Measurements from ENCODE around the gene SLF1. TPM values are rescaled to one million over a fixed set of nuclear protein-coding genes. Genes with fewer than 3 reads are reported as not detected.

SLF1 gene
- total and polyA plus RNA-seq, 2 donors (not counting 1 experiment from before 2014, with no cell fraction given) = 3.5 to 15.2 TPM

DNA sequence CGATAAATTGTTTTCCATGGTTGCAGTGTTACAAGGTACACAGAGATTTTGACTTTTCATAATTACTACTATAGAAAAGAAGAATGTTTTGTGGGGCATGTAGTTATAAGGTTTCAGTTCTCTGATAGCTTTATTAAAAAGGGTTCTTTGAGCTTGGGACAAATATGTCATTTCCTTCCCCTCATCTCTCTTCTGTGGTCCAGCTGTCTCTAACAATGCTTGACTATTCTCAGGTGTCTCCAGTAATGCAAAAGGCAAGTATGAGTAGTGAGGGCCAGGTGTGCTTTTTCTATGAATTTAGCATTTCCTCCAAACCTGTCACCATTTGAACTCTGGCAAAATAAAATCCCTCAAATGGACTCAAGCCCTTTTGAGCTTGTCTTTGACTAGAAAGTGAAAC lies 84.3 kb downstream of the SLF1 start:
- no peak overlapping the region for H2AFZ ChIP-seq (ENCODE audit: insufficient read depth, low read depth, low read length, poor library complexity, severe bottlenecking)
- H3K4me3 ChIP-seq (ENCODE audit: control extremely low read depth in 1 of 5, extremely low read depth in 1 of 5, insufficient read depth in 1 of 5, low read depth in 2 of 5, low read length in 4 of 5) = no peak overlapping the region
- no CpG with 5 or more reads among the region's 1 CpG for WGBS (ENCODE audit: insufficient coverage)
- TF ChIP-seq, protein P1, sequence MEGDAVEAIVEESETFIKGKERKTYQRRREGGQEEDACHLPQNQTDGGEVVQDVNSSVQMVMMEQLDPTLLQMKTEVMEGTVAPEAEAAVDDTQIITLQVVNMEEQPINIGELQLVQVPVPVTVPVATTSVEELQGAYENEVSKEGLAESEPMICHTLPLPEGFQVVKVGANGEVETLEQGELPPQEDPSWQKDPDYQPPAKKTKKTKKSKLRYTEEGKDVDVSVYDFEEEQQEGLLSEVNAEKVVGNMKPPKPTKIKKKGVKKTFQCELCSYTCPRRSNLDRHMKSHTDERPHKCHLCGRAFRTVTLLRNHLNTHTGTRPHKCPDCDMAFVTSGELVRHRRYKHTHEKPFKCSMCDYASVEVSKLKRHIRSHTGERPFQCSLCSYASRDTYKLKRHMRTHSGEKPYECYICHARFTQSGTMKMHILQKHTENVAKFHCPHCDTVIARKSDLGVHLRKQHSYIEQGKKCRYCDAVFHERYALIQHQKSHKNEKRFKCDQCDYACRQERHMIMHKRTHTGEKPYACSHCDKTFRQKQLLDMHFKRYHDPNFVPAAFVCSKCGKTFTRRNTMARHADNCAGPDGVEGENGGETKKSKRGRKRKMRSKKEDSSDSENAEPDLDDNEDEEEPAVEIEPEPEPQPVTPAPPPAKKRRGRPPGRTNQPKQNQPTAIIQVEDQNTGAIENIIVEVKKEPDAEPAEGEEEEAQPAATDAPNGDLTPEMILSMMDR (IDR thresholded peaks at IDR 0.05) = no peak
- TF ChIP-seq EZH2 (IDR thresholded peaks at IDR 0.05; ENCODE audit: borderline replicate concordance, insufficient read depth, low read depth, low read length, poor library complexity, severe bottlenecking) = no peak
- Mint-ChIP-seq H3K4me1 (peaks cover 17% of the 10 kb centered on the region), H3K4me3 (no peak overlapping the region), H3K27ac (peak overlapping the region; percentile 67), H3K27me3 (no peaks in the 10 kb centered on the region), H3K9me3 (ENCODE audit: insufficient read depth) (no peaks in the 10 kb centered on the region)
- H3K4me2 ChIP-seq (replicated peaks; ENCODE audit: low read depth, low read length, poor library complexity, severe bottlenecking) = peak overlapping the region; percentile 1
- H3K9ac ChIP-seq (ENCODE audit: low read length) = no peak overlapping the region
- POLR2A ChIA-PET = no interaction called here
- H3K36me3 ChIP-seq (replicated peaks in 1 of 2; ENCODE audit: control extremely low read depth in 1 of 2, control insufficient read depth in 1 of 2, extremely low read depth in 1 of 2, insufficient read depth in 2 of 2, low read length in 1 of 2) = no peaks in the 10 kb centered on the region
- CTCF ChIA-PET = interaction anchor here (1.2 to 2.0 kb wide), 2 partner anchors 10 to 35 kb away, joined by 3 to 8 read pairs; no protein-coding TSS in a partner anchor
- intact Hi-C loops (cut with micrococcal nuclease) = no loop called here
- H3K27ac ChIP-seq (ENCODE audit: low read length in 2 of 2) = peak overlapping the region in 1 of 2 donors; percentile 44
- no peaks in the 10 kb centered on the region for H4K20me1 ChIP-seq (ENCODE audit: control insufficient read depth, insufficient read depth, low read length, poor library complexity, severe bottlenecking)
- peaks cover 5 to 10% of the 10 kb centered on the region in 2 donors for H3K4me1 ChIP-seq (ENCODE audit: control insufficient read depth in 2 of 2, insufficient read depth in 2 of 2, low read length in 2 of 2)
- ATAC-seq (ENCODE audit: low read depth) (peak; percentile 31), DNase-seq (peak; percentile 11)
- no peaks in the 10 kb centered on the region for H3K27me3 ChIP-seq (replicated peaks in 1 of 4; ENCODE audit: control extremely low read depth in 1 of 4, control insufficient read depth in 3 of 4, insufficient read depth in 4 of 4, low read length in 3 of 4)
- H3K79me2 ChIP-seq (ENCODE audit: control insufficient read depth, insufficient read depth, low read length) = no peaks in the 10 kb centered on the region
- no peaks in the 10 kb centered on the region for H3K9me3 ChIP-seq (ENCODE audit: control extremely low read depth in 1 of 3, control insufficient read depth in 2 of 3, insufficient read depth in 1 of 3, low read length in 2 of 3)

- H3K27ac Mint-ChIP-seq = no peak overlapping the region
- H4K20me1 ChIP-seq (ENCODE audit: control insufficient read depth, insufficient read depth, low read length, poor library complexity, severe bottlenecking) = no peaks in the 10 kb centered on the region
- no peaks in the 10 kb centered on the region for H3K27me3 ChIP-seq (replicated peaks in 1 of 4; ENCODE audit: control extremely low read depth in 1 of 4, control insufficient read depth in 3 of 4, insufficient read depth in 4 of 4, low read length in 3 of 4)
- H3K79me2 ChIP-seq (ENCODE audit: control insufficient read depth, insufficient read depth, low read length) = no peaks in the 10 kb centered on the region
- peaks cover 5 to 10% of the 10 kb centered on the region in 2 donors for H3K4me1 ChIP-seq (ENCODE audit: control insufficient read depth in 2 of 2, insufficient read depth in 2 of 2, low read length in 2 of 2)
- peaks cover 0 to 15% of the 10 kb centered on the region in 2 experiments for H3K36me3 ChIP-seq (replicated peaks in 1 of 2; ENCODE audit: control extremely low read depth in 1 of 2, control insufficient read depth in 1 of 2, extremely low read depth in 1 of 2, insufficient read depth in 2 of 2, low read length in 1 of 2)
- no peaks in the 10 kb centered on the region for H3K9me3 Mint-ChIP-seq (ENCODE audit: insufficient read depth)
- no peaks in the 10 kb centered on the region for H3K9me3 ChIP-seq (ENCODE audit: control extremely low read depth in 1 of 3, control insufficient read depth in 2 of 3, insufficient read depth in 1 of 3, low read length in 2 of 3)
- H3K9ac ChIP-seq (ENCODE audit: low read length) = no peak overlapping the region
- no peak for ATAC-seq (ENCODE audit: low read depth)
- no peak overlapping the region for H3K4me3 Mint-ChIP-seq
- peaks cover 16% of the 10 kb centered on the region for H3K4me1 Mint-ChIP-seq
- no peak overlapping the region for H3K4me3 ChIP-seq (ENCODE audit: control extremely low read depth in 1 of 5, extremely low read depth in 1 of 5, insufficient read depth in 1 of 5, low read depth in 2 of 5, low read length in 4 of 5)
- intact Hi-C loops (cut with micrococcal nuclease) = no loop called here
- ChIA-PET POLR2A (no interaction called here), CTCF (no interaction called here)
- H3K27me3 Mint-ChIP-seq = no peaks in the 10 kb centered on the region
- no peak for DNase-seq
- H3K4me2 ChIP-seq (replicated peaks; ENCODE audit: low read depth, low read length, poor library complexity, severe bottlenecking) = no peak overlapping the region
- TF ChIP-seq, protein P1 (IDR thresholded peaks at IDR 0.05) = no peak
- TF ChIP-seq EZH2 (IDR thresholded peaks at IDR 0.05; ENCODE audit: borderline replicate concordance, insufficient read depth, low read depth, low read length, poor library complexity, severe bottlenecking) = no peak
- WGBS (ENCODE audit: insufficient coverage) = no CpG with 5 or more reads among the region's 1 CpG
- no peak overlapping the region for H3K27ac ChIP-seq (ENCODE audit: low read length in 2 of 2)
- no peak overlapping the region for H2AFZ ChIP-seq (ENCODE audit: insufficient read depth, low read depth, low read length, poor library complexity, severe bottlenecking)
Observed at GRCh38 chr5:94705427-94705826, 87.0 kb downstream of the SLF1 start.

Measured in B cell (primary cell).